Upper lobe of left lung (tissue), 6 donors: Measurements from ENCODE around the gene P2RX3. TPM values are rescaled to one million over a fixed set of nuclear protein-coding genes. Genes with fewer than 3 reads are reported as not detected.

Experiments
- ATAC-seq, 2 donors: fragments of 200-7000 bp; cut with Tn5 transposase; one replicate each; pipeline ENCODE4 v1.9.1; 2022; ENCODE audit warnings: mild to moderate bottlenecking in 2 of 2, moderate library complexity in 2 of 2; ENCODE audit not compliant: low FRiP score in 2 of 2
- DNase-seq, 2 donors: peaks; one replicate each; pipeline ENCODE4 v3.0.0-alpha.2; 2019 to 2020
- H3K27ac ChIP-seq, 4 donors: fragments of 200-600 bp; sonication (generic); one replicate each; pipeline ENCODE4 v1.5.1; 2016 to 2019
- H3K27me3 ChIP-seq, 4 donors: fragments of 200-600 bp; sonication (generic); one replicate each; pipeline ENCODE4 v1.5.1; 2017 to 2019
- H3K36me3 ChIP-seq, 4 donors: fragments of 200-600 bp; sonication (generic); one replicate each; pipeline ENCODE4 v1.5.1; 2016 to 2019
- H3K4me1 ChIP-seq, 4 donors: fragments of 200-600 bp; sonication (generic); one replicate each; pipeline ENCODE4 v1.5.1; 2018 to 2019
- H3K4me3 ChIP-seq, 4 donors: fragments of 200-600 bp; sonication (generic); one replicate each; pipeline ENCODE4 v1.5.1; 2017 to 2019; ENCODE audit warnings: mild to moderate bottlenecking in 2 of 4, moderate library complexity in 1 of 4
- H3K9me3 ChIP-seq, 4 donors: fragments of 200-600 bp; sonication (generic); one replicate each; pipeline ENCODE4 v1.5.1; 2018 to 2019
- EP300 ChIP-seq, 4 donors: sonication (generic); formaldehyde crosslinking; IDR thresholded peaks; one replicate each; pipeline ENCODE4 v1.5.1; 2017; ENCODE audit warnings: antibody characterized with exemption in 4 of 4, control low read depth in 2 of 4
- POLR2A ChIP-seq, 4 donors: fragments of 450-650 bp; IDR thresholded peaks; one replicate each; pipeline ENCODE4 v1.5.1; 2016 to 2017; ENCODE audit warnings: antibody characterized with exemption in 4 of 4, mild to moderate bottlenecking in 2 of 4
- POLR2AphosphoS5 ChIP-seq, 2 donors: sonication (generic); formaldehyde crosslinking; IDR thresholded peaks; one replicate each; pipeline ENCODE4 v1.5.1; 2017; ENCODE audit warnings: antibody characterized with exemption in 2 of 2
- WGBS, 2 donors: methylation state at CpG; one replicate each; pipeline ENCODE4 v1.1.5; 2017 to 2018; 5-methylcytosine and 5-hydroxymethylcytosine counted together
- total RNA-seq, 6 donors: library from RNA; depleted of rRNA in 4 of 6; stranded (reverse); fragments of >200 nt in 4 of 6; gene quantifications; one replicate each; pipeline versions ENCODE4 v1.1.0 to v1.2.1, GENCODE V29; 2016 to 2021
- TF ChIP-seq, protein P1 (sequence below), 6 experiments: fragments of 450-650 bp in 4 of 6; fragments of 200-600 bp in 2 of 6; sonication (generic) in 2 of 6; IDR thresholded peaks; one replicate each; pipeline ENCODE4 v1.5.1; 2016 to 2019; ENCODE audit warnings: antibody characterized with exemption in 6 of 6
- donor health status: DM: no; HTN: no; CAD: no; lungs with moderate emphysema.
- donor health status: DM: no; HTN: yes; CAD: no; lungs with severe emphysema.

Gene P2RX3
- total RNA-seq, 6 donors from 2014 or later = not detected

DNA sequence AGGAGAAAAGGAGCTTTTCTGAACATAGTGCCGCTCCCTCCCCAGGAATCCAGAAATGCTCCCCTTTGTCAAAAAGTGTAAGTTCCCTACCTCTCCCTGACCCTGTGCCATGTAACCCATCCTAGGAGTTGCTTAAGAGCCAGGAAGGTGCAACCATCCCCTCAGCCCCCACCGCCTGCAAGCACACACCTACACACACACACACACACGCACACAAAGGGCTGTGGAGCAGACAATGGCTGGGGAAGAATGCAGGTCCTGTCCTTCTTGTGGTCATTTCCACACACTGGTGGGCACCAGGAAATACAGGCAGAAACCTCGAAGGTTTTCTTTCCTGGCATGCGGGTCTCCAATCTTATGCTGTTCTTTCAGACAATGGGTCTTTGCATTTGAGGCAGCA, 1.2 kb downstream of the P2RX3 start:
- H3K4me3 ChIP-seq = no peak overlapping the region
- TF ChIP-seq EP300 (IDR thresholded peaks at IDR 0.05) (no peak), POLR2AphosphoS5 (IDR thresholded peaks at IDR 0.05) (no peak)
- TF ChIP-seq, protein P1, sequence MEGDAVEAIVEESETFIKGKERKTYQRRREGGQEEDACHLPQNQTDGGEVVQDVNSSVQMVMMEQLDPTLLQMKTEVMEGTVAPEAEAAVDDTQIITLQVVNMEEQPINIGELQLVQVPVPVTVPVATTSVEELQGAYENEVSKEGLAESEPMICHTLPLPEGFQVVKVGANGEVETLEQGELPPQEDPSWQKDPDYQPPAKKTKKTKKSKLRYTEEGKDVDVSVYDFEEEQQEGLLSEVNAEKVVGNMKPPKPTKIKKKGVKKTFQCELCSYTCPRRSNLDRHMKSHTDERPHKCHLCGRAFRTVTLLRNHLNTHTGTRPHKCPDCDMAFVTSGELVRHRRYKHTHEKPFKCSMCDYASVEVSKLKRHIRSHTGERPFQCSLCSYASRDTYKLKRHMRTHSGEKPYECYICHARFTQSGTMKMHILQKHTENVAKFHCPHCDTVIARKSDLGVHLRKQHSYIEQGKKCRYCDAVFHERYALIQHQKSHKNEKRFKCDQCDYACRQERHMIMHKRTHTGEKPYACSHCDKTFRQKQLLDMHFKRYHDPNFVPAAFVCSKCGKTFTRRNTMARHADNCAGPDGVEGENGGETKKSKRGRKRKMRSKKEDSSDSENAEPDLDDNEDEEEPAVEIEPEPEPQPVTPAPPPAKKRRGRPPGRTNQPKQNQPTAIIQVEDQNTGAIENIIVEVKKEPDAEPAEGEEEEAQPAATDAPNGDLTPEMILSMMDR (IDR thresholded peaks at IDR 0.05) = no peak
- no peak for DNase-seq
- ATAC-seq = no peak
- H3K4me1 ChIP-seq = peaks cover 12 to 19% (median 14%) of the 10 kb centered on the region in 4 donors
- WGBS, 2 donors = 68 to 75% methylated on average over 5 of the region's 5 CpGs
- H3K9me3 ChIP-seq = no peaks in the 10 kb centered on the region
- no peaks in the 10 kb centered on the region for H3K27me3 ChIP-seq
- no peak overlapping the region for H3K27ac ChIP-seq
- peaks cover 0 to under 1% (median 0%) of the 10 kb centered on the region in 4 donors for H3K36me3 ChIP-seq

DNA sequence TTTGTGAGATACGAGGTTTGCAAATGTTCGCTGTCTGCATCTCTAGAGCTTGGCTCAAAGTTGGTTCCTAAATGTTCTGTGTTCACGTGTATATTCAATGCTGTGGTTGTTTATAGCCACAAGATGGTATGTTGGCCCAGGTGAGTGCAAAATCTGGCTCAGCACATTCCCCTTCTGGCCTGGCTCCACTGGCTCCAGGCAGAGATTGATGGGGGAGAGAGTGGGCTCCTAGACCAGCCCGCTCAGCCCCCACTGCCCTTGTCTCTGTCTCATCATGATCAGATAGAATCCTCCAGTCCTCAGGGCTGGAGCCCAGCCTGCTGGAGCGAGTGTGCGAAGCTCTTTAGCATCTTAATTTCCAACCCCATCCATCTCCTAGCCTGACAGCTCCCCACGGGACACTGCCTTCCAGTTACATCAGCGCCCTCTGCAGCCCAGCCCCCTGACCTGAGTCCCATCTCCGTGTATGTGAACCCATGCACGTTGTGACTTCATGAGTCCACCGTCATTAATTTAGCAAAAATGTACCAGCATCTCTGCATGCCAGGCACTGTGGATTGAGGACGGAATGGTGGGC, 2.0 kb downstream of the P2RX3 start:
- WGBS, 2 donors = 35 to 56% methylated on average over 12 of the region's 12 CpGs
- H3K27me3 ChIP-seq = no peaks in the 10 kb centered on the region
- DNase-seq = no peak
- peaks cover 5 to 11% (median 6%) of the 10 kb centered on the region in 4 donors for H3K4me1 ChIP-seq
- no peak overlapping the region for H3K4me3 ChIP-seq
- ATAC-seq = no peak
- H3K9me3 ChIP-seq = no peaks in the 10 kb centered on the region
- H3K27ac ChIP-seq = no peak overlapping the region
- TF ChIP-seq POLR2AphosphoS5 (IDR thresholded peaks at IDR 0.05) = no peak
- no peak for TF ChIP-seq POLR2A (IDR thresholded peaks at IDR 0.05)
- TF ChIP-seq, protein P1 (IDR thresholded peaks at IDR 0.05) = no peak
- TF ChIP-seq EP300 (IDR thresholded peaks at IDR 0.05) = no peak
- no peaks in the 10 kb centered on the region for H3K36me3 ChIP-seq

DNA sequence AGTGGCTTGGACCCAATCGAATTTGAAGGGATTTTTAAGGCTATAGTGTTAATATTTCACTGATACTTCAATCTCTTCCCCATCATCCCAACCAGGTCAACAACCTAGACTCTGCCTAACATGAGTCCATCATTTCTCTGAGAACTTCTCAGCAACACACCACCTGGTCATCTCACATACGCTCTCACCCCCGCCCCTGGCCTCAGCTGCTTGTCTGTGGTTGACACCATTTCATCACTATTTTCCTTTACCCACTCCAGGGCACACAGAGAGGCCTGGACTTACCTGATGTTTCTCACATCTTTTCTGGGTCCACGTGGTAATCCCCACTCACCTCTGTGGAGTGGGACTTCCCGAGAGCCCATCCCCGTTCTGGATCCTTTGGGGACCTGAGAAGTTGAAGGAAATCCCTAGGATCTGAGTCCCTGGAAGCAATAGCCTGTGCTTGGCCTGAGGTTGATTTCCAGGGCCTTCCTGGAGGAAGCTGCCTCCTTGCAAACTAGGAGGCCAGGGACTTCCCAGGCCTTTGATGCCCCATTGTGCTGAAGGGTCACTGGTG, 3.2 kb downstream of the P2RX3 start:
- no peak for DNase-seq
- TF ChIP-seq POLR2A (IDR thresholded peaks at IDR 0.05) = no peak
- TF ChIP-seq POLR2AphosphoS5 (IDR thresholded peaks at IDR 0.05) = no peak
- TF ChIP-seq EP300 (IDR thresholded peaks at IDR 0.05) = no peak
- TF ChIP-seq, protein P1 (IDR thresholded peaks at IDR 0.05) = no peak
- no peak for ATAC-seq
- H3K27me3 ChIP-seq = no peaks in the 10 kb centered on the region
- no peaks in the 10 kb centered on the region for H3K36me3 ChIP-seq
- H3K27ac ChIP-seq = no peak overlapping the region
- H3K4me3 ChIP-seq = no peak overlapping the region
- H3K9me3 ChIP-seq = no peaks in the 10 kb centered on the region
- peaks cover 2 to 4% (median 3%) of the 10 kb centered on the region in 4 donors for H3K4me1 ChIP-seq
- WGBS, 2 donors = 74 to 78% methylated on average over 6 of the region's 6 CpGs

DNA sequence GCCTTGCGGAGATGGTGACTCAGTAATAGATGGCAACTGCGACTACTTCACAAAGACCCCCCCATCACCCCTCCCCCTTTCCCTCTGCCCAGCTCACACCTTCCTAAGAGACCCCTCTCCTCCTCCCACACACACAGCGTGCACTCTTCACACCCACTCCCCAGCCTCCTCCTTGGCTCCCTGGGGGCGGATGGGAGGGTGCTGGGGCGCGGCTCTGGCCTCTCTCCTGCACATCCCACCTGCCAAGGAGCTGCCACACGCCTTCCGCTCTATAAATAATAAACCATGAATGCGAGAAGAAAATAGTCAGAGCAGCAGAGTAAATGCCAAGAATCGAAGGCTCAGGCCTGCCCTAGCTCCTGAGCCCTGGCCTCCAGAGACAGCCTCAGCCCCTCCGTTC, 4.5 kb downstream of the P2RX3 start:
- Histone ChIP-seq H3K27ac (no peak overlapping the region), H3K4me3 (no peak overlapping the region), H3K9me3 (no peaks in the 10 kb centered on the region), H3K27me3 (no peaks in the 10 kb centered on the region), H3K36me3 (no peaks in the 10 kb centered on the region), H3K4me1 (no peaks in the 10 kb centered on the region)
- ATAC-seq (no peak), DNase-seq (no peak)
- no peak for TF ChIP-seq POLR2AphosphoS5 (IDR thresholded peaks at IDR 0.05)
- TF ChIP-seq EP300 (IDR thresholded peaks at IDR 0.05) = no peak
- TF ChIP-seq, protein P1 (IDR thresholded peaks at IDR 0.05) = no peak
- no peak for TF ChIP-seq POLR2A (IDR thresholded peaks at IDR 0.05)
- WGBS, 2 donors = 89 to 91% methylated on average over 11 of the region's 11 CpGs

DNA sequence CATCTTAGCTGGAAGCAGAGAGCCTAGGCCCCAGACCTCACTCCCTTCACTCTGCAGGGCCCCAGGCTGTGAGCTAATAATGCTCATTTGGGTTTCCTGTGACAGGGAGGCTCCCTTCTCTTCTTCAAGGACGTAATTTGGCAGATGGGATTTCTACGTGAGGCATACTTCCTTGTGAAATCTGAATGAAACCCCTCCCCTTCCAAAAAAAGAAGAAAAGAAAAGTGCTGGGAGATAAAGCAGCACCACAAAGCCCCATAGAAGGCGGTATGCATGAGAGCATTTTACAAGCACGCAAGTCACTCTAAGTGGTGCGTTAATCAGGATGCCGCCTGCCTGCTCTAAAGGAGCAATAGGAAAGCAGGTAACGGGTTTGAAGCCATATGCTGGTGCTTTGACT, 5.7 kb downstream of the P2RX3 start:
- no peaks in the 10 kb centered on the region for H3K36me3 ChIP-seq
- 71 to 79% methylated on average over 7 of the region's 7 CpGs for WGBS, 2 donors
- no peak overlapping the region for H3K4me3 ChIP-seq
- ATAC-seq (no peak), DNase-seq (no peak)
- TF ChIP-seq POLR2A (IDR thresholded peaks at IDR 0.05) (no peak), EP300 (IDR thresholded peaks at IDR 0.05) (no peak), POLR2AphosphoS5 (IDR thresholded peaks at IDR 0.05) (no peak)
- TF ChIP-seq, protein P1 (IDR thresholded peaks at IDR 0.05) = no peak
- no peaks in the 10 kb centered on the region for H3K27me3 ChIP-seq
- H3K27ac ChIP-seq = no peak overlapping the region
- H3K9me3 ChIP-seq = no peaks in the 10 kb centered on the region
- no peaks in the 10 kb centered on the region for H3K4me1 ChIP-seq
